Esophagus (tissue), 2 donors: ENCODE results near the gene FAM114A1. TPM values are rescaled to one million over a fixed set of nuclear protein-coding genes. Genes with fewer than 3 reads are reported as not detected.
"Not testable (repeated sequence)": the region's sequence is repeated elsewhere in the genome, so short reads cannot be mapped to it uniquely, and the experiment has no call there.

Source experiments
- H3K27ac ChIP-seq, 2 donors: one replicate each; pipeline ENCODE4 v1.5.1; 2013; ENCODE audit warnings: low read depth in 2 of 2, mild to moderate bottlenecking in 2 of 2, inconsistent platforms in 1 of 2, low read length in 1 of 2, moderate library complexity in 1 of 2
- H3K27me3 ChIP-seq, 2 donors: one replicate each; pipeline ENCODE4 v1.6.1; 2013; ENCODE audit warnings: low read length in 2 of 2, control low read depth in 1 of 2, mild to moderate bottlenecking in 1 of 2; ENCODE audit not compliant: insufficient read depth in 2 of 2, control insufficient read depth in 1 of 2
- H3K36me3 ChIP-seq, 2 donors: one replicate each; pipeline ENCODE4 v1.6.1; 2013; ENCODE audit warnings: low read length in 1 of 2; ENCODE audit not compliant: control insufficient read depth in 2 of 2, insufficient read depth in 2 of 2
- H3K4me1 ChIP-seq, 2 donors: one replicate each; pipeline ENCODE4 v1.6.1; 2013; ENCODE audit warnings: low read length in 1 of 2; ENCODE audit not compliant: control insufficient read depth in 2 of 2, insufficient read depth in 2 of 2
- H3K4me3 ChIP-seq, 2 donors: one replicate each; pipeline ENCODE4 v1.5.1; 2013; ENCODE audit warnings: low read length in 2 of 2, mild to moderate bottlenecking in 2 of 2, low read depth in 1 of 2, moderate library complexity in 1 of 2
- H3K9me3 ChIP-seq, 2 donors: one replicate each; pipeline ENCODE4 v1.6.1; 2013; ENCODE audit warnings: mild to moderate bottlenecking in 2 of 2, low read depth in 1 of 2, low read length in 1 of 2, moderate library complexity in 1 of 2; ENCODE audit not compliant: control insufficient read depth in 2 of 2, insufficient read depth in 1 of 2
- WGBS, 2 donors: extraction: QIAGEN DNeasy Blood & Tissue Kit; methylation state at CpG; one replicate each; pipeline ENCODE4 v1.1.7; 2013; 5-methylcytosine and 5-hydroxymethylcytosine counted together
- polyA plus RNA-seq, 2 donors: library from polyadenylated mRNA; stranded (reverse); fragments of 200-250 nt; gene quantifications; one replicate each; pipeline ENCODE4 v1.2.3, GENCODE V29; 2013
- donor health status: healthy with polysubstance abuse.
- donor health status: Bipolar disorder and iron deficiency.

Gene FAM114A1
- polyA plus RNA-seq, 2 donors: 13.5 to 21.4 TPM

GRCh38 chr4:38909015-38909414 is 41.4 kb downstream of the FAM114A1 start:
- H3K36me3 ChIP-seq: peaks cover 12 to 14% of the 10 kb centered on the region in 2 donors

GRCh38 chr4:38911257-38911656 is 43.7 kb downstream of the FAM114A1 start:
- peaks cover 10 to 20% of the 10 kb centered on the region in 2 donors for H3K36me3 ChIP-seq
- no peaks in the 10 kb centered on the region for H3K27me3 ChIP-seq
- WGBS, 2 donors: 93 to 95% methylated on average over 4 of the region's 4 CpGs
- H3K27ac ChIP-seq: no peak overlapping the region
- no peaks in the 10 kb centered on the region for H3K9me3 ChIP-seq
- H3K4me3 ChIP-seq: no peak overlapping the region
- no peaks in the 10 kb centered on the region for H3K4me1 ChIP-seq

More at GRCh38 chr4:38909015-38909414, 41.4 kb downstream of the FAM114A1 start:
- no peak overlapping the region for H3K4me3 ChIP-seq
- H3K27ac ChIP-seq: no peak overlapping the region
- no peaks in the 10 kb centered on the region for H3K4me1 ChIP-seq
- H3K27me3 ChIP-seq: no peaks in the 10 kb centered on the region
- no peaks in the 10 kb centered on the region for H3K9me3 ChIP-seq
- 90 to 94% methylated on average over 3 of the region's 3 CpGs for WGBS, 2 donors

DNA sequence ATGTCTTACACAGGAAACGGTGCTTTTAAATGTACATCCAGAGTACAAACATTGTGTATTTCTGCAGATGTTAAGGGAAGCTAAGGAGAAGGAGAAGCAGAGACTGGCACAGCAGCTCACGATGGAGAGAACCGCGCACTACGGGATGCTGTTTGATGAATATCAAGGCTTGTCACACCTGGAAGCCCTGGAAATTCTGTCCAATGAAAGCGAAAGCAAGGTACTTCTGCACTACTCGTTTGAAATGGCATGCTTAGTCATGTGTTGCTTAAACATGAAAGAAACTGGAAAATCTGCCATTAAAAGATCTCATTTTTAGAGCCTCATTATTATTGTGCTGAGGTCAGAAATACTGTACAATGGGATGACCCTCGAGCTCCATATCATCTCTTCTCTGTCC is 47.2 kb downstream of the FAM114A1 start:
- H3K27ac ChIP-seq: no peak overlapping the region
- H3K4me1 ChIP-seq: no peaks in the 10 kb centered on the region
- 64 to 71% methylated on average over 8 of the region's 8 CpGs for WGBS, 2 donors
- no peak overlapping the region for H3K4me3 ChIP-seq
- H3K36me3 ChIP-seq: peaks cover 8 to 16% of the 10 kb centered on the region in 2 donors
- H3K27me3 ChIP-seq: no peaks in the 10 kb centered on the region
- no peaks in the 10 kb centered on the region for H3K9me3 ChIP-seq

- H3K27me3 ChIP-seq, H3K9me3 ChIP-seq, H3K4me1 ChIP-seq, H3K27ac ChIP-seq, H3K4me3 ChIP-seq: not testable (repeated sequence)
- WGBS, 2 donors: 96 to 100% methylated on average over 5 of the region's 5 CpGs
- peaks cover 9 to 11% of the 10 kb centered on the region in 2 donors for H3K36me3 ChIP-seq
Measured at GRCh38 chr4:38916267-38916666, 48.7 kb downstream of the FAM114A1 start.

DNA sequence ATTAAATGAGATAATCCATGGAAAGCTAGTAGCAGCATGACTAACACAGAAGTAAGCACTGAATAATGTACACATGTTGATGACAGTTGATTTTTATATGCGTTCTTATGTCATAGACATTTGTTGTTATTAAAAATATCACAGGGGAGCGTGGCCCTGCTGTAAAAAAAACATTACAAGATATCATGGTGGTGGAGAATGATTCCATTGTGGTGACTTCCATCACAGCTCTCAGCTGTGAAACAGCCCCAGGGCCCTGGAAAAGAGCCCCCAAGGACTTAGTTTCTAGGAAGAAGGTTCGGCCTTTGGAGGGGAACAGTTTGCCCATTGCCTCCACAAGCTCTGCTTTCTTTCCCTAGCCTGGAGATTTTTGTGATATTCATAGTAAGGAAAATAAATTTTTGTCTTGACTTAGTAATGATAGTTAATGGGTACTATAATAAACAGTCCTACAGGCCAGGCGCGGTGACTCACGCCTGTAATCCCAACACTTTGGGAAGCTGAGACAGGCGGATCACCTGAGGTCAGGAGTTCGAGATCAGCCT is 49.9 kb downstream of the FAM114A1 start:
- H3K36me3 ChIP-seq: peaks cover 8 to 10% of the 10 kb centered on the region in 2 donors
- 87 to 91% methylated on average over 8 of the region's 8 CpGs for WGBS, 2 donors
- H3K9me3 ChIP-seq: no peaks in the 10 kb centered on the region
- H3K27me3 ChIP-seq: no peaks in the 10 kb centered on the region
- H3K4me1 ChIP-seq: no peaks in the 10 kb centered on the region
- no peak overlapping the region for H3K27ac ChIP-seq
- H3K4me3 ChIP-seq: no peak overlapping the region

DNA sequence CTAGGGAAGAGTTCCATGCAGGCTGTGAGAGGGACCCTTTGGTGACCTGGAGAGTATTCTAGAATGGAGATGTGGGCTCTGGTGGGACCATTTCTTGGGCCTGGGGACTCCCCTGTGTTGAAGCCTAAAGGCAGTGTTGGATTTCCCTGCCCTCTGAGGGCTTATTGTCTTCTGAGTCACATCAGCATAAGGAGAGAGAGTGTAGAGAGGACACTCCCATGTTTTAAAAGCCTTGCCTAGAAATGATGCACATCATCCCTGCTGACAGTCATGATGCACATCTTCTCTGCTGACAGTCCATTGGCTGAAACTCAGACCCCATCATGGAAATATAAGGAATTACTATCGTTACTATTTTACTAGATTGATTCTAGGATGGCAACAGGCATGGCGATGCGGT is 51.9 kb downstream of the FAM114A1 start:
- Histone ChIP-seq H3K27me3 (no peaks in the 10 kb centered on the region), H3K36me3 (peaks cover 8 to 14% of the 10 kb centered on the region in 2 donors), H3K27ac (no peak overlapping the region), H3K4me3 (no peak overlapping the region), H3K9me3 (no peaks in the 10 kb centered on the region), H3K4me1 (no peaks in the 10 kb centered on the region)
- 89 to 96% methylated on average over 3 of the region's 3 CpGs for WGBS, 2 donors

DNA sequence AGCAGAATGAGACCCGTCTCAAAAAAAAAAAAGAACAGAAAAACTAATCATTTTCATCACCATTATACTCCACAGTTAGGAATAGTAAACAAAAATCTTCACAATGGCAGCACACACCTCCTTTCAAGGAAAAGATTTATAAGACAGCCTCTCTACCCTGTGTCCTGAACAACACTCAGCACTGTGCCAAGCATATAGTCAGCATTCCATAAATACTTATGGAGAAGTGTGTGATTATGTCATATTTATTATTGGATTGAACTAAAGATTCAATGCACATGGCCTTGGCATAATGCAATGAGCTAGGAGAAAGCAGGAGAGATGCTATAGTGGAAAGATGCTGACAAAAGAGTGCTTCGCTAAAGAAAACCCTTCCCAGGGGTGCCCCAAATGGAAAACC is 52.6 kb downstream of the FAM114A1 start:
- no peaks in the 10 kb centered on the region for H3K9me3 ChIP-seq
- no peak overlapping the region for H3K27ac ChIP-seq
- H3K27me3 ChIP-seq: no peaks in the 10 kb centered on the region
- no peak overlapping the region for H3K4me3 ChIP-seq
- H3K4me1 ChIP-seq: no peaks in the 10 kb centered on the region
- WGBS, 2 donors: 89 to 94% methylated on average over 2 of the region's 2 CpGs
- H3K36me3 ChIP-seq: peaks cover 4 to 16% of the 10 kb centered on the region in 2 donors

DNA sequence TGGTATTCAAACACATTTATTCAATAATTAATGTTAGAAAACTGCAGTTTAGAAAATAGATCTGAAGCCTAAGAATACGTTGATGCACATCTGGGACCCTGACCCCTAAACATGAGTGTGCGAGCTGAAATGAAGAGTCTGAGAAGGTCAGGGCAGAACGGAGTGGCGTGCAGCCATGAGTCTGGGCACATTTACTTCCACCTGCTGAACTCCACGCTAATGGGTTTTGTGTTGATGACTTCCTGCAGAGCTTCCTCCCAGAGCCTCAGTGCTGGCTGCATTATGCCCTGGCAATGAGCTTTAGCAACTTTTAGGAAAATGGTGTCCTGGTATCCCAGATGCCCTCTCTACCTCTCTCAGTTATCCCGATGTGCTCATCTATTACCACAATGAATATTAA is 53.1 kb downstream of the FAM114A1 start:
- H3K4me3 ChIP-seq: no peak overlapping the region
- peaks cover 4 to 16% of the 10 kb centered on the region in 2 donors for H3K36me3 ChIP-seq
- no peaks in the 10 kb centered on the region for H3K4me1 ChIP-seq
- no peaks in the 10 kb centered on the region for H3K27me3 ChIP-seq
- WGBS, 2 donors: 76 to 80% methylated on average over 6 of the region's 6 CpGs
- no peaks in the 10 kb centered on the region for H3K9me3 ChIP-seq
- no peak overlapping the region for H3K27ac ChIP-seq

- no peaks in the 10 kb centered on the region for H3K9me3 ChIP-seq
- H3K4me1 ChIP-seq: no peaks in the 10 kb centered on the region
- H3K27me3 ChIP-seq: no peaks in the 10 kb centered on the region
- H3K27ac ChIP-seq: no peak overlapping the region
- H3K36me3 ChIP-seq: peaks cover 0 to 16% of the 10 kb centered on the region in 2 donors
- H3K4me3 ChIP-seq: no peak overlapping the region
- 91 to 93% methylated on average over 3 of the region's 3 CpGs for WGBS, 2 donors
Measured at GRCh38 chr4:38921151-38921550, 53.5 kb downstream of the FAM114A1 start.

DNA sequence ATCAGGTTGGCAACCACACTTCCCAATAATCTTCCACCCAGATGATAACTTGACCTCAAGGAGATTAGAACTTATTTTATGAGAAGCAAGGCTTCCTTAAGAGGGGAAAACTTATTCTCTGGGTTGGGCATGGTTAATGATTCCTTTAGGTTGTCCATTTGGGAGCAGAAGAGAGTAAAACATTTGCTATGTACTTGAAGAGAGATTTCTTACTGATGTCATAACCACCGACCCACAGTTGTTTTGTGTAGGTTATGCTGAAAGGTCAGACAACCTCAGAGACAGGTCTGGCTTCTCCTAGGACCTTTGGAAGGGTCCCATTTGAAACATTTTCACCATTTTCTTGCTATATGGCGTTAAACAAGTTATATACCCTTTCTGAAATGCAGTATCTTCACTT is 56.1 kb downstream of the FAM114A1 start:
- Histone ChIP-seq H3K27me3 (no peaks in the 10 kb centered on the region), H3K9me3 (no peaks in the 10 kb centered on the region), H3K4me1 (no peaks in the 10 kb centered on the region), H3K4me3 (no peak overlapping the region), H3K36me3 (peaks cover 7 to 20% of the 10 kb centered on the region in 2 donors), H3K27ac (no peak overlapping the region)
- 62 to 79% methylated on average over 2 of the region's 2 CpGs for WGBS, 2 donors
